NCI-H2107 treated with DMSO at 0.1 percent for 48 hours (cell line): ENCODE measurements around the gene YRDC.

Experiments
- DNase-seq: peaks from one replicate; lab custom pipeline; 2025; ENCODE audit not compliant: unreplicated experiment; lab: John Stamatoyannopoulos, UW

Gene YRDC, protein sequence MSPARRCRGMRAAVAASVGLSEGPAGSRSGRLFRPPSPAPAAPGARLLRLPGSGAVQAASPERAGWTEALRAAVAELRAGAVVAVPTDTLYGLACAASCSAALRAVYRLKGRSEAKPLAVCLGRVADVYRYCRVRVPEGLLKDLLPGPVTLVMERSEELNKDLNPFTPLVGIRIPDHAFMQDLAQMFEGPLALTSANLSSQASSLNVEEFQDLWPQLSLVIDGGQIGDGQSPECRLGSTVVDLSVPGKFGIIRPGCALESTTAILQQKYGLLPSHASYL

DNA sequence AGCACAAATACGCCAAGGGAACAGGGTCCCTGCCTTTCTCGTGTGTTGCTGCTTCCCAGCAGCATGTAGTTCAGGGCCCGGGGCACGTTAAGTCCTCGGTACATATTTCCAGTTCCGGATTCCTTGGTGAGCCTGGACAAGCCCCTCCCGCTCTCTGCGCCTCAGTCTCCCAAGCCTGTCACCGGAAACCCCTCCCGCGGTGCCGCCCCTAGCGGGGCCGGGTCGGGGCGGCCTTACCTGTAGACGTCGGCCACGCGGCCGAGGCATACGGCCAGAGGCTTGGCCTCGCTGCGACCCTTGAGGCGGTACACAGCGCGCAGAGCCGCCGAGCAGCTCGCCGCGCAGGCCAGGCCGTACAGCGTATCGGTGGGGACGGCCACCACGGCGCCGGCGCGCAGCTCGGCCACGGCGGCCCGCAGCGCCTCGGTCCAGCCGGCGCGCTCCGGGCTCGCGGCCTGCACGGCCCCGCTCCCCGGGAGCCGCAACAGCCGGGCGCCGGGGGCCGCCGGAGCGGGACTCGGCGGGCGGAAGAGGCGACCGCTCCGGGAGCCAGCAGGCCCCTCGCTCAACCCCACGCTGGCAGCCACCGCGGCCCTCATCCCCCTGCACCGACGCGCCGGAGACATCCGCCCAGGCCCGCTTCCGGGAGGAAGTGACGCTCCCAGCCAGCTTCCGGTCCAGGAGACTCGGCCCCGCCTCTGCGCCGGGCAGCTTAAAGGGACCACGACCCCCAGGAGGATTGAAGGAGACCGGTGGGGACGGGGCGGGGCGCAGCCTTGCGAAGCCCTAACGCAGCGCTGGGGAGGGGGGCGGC, at the start of gene YRDC, which contains the start of gene C1orf122:
YRDC (minus strand) TSS at position 654 of the 814 bp plus-strand sequence; CDS start at position 626, 28 bp downstream.
C1orf122 (plus strand) TSS at position 236 of the 814 bp plus-strand sequence. CDS start 615 bp downstream, outside the sequence.
- peak; percentile 52 for DNase-seq

- DNase-seq: no peak
These were observed 46.4 kb upstream of the YRDC start for GRCh38 chr1:37854406-37854805.

DNA sequence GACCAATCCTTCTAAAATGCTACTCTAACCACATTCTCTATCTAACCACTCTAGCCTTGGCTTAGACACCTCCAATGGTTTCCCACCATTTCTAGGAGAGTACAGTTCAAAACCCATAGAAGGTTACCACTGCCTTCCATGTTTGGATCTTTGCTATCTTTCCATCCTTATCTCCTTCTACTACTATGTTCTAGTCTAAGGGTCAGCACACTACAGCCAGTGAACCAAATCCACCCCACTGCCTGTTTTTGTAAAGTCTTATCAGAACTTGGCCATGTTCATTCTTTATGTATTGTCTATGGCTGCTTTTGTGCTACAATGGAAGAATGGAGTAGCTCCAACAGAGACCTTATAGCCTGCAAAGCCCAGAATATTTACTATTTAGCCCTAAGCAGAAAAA, 45.1 kb upstream of the YRDC start:
- no peak for DNase-seq

DNA sequence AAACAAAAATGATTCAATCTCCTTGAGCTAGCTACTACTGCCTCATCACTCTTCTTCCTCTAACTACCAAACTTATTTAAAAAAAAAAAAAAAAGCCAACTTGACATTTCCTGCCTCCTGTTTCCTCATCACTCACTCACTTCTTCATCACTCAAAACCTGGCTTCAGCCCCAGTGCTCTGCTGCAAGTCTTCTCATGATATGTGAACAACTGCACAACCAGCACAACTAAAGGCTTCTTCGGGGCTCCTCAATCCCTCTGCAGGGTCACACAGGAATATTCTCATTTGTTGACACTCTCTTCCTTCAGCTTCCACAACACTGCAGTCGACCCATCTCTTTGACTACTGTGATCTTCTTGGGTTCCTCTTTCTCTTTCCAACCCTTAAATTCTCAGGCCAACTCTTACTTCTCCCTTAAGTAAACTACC, 43.8 kb upstream of the YRDC start:
- DNase-seq: no peak

DNA sequence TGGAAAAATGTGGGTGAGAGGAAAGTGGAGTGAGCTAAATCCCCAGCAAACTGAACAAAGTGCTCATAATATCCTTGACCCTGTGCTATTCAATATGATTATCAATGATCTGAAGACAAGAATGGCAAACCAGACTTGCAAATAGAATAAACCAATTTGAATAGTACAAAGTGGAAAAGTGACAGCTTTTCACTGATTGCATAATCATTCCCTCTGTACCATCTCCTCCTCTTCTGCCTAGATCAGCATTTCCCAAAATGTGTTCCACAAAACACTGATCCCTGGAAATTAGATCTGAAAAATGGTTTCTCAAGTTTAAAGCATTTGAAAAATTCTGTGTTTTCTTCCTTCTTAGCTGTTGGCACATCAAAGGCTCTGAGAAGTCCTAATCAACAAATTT, 43.3 kb upstream of the YRDC start:
- DNase-seq: no peak

DNA sequence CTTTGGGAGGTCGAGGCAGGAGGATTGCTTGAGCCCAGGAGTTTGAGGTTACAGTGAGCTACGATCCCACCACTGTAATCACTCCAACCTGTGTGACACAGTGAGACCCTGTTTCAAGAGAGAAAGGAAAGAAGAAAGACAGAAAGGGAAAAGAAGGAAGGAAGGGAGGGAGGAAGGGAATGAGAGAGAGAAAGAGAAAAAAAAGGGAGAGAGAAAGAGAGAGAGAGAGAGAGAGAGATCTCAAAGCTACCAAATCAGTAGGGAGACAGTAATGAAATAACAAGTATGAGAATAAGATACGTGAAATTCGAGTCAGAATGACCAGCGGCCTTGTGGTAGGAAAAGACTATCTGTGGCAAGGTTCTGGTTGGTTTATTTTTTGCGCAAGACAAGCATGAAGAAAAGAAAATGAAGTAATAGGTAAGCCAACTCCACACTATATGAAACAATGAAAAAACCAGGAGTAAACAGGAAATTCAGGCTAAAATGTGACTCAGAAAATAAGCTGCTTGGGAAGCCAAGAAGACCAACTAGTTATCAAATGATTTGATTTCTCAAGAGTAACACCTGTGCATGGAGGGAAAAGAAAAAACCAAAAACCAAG, 42.4 kb upstream of the YRDC start:
- no peak for DNase-seq

- DNase-seq: no peak
These were observed 41.5 kb upstream of the YRDC start for GRCh38 chr1:37849480-37849879.

DNA sequence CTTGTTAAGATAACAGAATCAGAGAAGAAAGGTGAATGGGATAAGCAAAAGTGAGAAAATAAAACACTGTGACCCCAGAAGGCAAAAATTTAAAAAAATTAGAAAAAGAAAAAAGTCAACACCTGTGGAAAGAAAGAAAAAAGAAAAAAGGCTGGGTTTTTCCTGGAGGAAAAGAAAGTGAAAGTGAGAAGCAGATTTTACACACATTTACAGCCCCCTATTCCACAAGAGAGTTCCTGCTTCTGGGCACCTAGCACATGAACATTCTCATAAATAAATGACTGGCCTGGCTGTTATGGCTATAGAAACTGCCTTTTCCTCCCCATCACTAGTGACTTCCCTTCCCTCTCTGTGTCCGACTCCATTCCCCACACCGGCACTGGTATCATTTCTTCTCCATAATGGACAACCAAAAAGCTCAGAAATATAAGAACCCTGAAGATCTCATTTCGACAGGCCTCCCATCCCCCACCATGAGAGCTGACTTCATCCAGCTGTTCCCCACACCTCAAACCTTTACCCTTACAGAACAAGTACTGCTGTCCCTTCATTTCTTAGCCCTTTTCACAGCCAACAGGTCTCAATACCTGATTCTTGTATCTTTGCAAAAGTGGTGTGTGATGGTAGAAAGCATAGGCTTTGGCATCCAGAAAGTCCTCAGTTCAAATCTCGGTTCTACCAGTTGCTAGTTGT, 38.8 kb upstream of the YRDC start:
- no peak for DNase-seq

DNA sequence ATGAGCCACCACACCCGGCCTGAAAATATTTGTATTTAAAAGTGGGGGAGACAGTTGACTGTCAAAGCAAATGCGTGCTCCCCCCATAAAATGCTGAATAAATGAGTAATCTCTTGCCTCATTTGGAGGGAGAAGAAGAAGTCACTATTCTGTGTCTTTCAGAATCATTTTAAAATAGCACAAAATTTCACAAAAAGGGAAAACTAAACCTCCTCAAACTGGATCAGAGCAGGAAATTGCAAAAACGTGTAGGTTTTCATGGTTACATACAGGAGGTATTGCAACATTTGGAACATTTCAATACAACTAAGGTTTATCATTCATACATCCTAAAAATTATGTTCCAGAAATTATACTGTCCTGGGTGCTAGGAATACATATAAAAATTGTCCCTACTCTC, 37.8 kb upstream of the YRDC start:
- DNase-seq: no peak

DNA sequence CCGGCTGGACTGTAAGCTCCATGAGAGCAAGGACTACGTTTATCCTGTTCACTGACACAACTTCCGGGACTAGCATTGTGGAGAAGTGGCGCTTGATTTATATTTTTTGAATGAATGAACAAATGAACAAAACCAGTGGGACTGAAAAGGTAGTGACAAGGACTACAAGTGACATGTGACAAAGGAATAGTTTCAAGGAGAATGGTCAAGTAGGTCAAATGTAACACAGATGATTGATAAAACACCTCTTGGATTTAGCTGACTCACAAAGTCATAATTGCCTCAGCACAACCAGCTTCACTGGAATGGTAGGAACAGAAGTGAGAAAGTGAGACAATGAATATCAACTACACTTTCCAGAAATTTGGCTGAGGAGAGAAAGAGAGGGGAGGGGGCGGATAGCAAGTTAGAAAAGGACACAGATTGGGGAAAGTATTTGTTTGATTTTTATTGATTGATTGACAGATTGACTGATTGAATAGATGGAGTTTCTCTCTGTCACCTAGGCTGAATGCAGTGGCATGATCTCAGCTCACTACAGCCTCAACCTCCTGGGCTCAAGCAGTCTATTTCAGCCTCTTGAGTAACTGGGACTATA, 37.1 kb upstream of the YRDC start:
- DNase-seq: no peak

- DNase-seq: no peak
These were observed 36.5 kb upstream of the YRDC start for GRCh38 chr1:37844536-37844935.

DNA sequence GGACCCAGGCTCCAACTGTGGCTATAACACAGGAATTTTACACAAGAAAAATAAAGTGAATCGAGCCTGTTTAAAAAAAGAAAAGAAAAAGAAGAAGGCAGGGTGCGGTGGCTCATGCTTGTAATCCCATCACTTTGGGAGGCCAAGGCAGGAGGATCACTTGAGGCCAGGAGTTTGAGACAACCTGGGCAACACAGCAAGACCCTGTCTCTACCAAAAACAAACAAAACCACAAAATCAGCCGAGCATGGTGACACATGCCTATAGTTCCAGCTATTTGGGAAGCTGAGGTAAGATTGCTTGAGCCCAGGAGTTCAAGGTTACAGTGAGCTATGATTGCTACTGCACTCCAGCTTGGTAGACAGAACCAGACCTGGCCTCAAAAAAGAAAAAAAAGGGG, 33.6 kb upstream of the YRDC start:
- DNase-seq: no peak

GRCh38 chr1:37840711-37841110, 32.7 kb upstream of the YRDC start:
- no peak for DNase-seq

DNA sequence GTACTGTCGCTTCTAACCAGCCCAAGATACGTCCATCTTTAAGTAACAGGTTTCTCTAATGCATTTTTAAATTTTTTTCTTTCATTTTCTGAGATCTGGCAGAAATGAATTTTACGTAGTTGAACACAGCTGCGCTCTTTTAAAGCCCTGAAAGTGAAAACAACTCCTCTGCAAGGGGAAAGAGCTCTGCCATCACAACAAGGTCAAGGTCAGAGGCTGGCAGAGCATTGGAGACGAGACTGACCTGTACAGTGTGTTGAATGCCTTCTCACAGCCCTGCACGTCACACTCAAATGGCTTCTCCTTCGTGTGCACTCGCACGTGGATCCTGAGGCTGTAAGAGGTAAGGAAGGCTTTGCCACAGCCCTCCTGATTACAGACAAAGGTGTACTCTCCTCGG, 31.7 kb upstream of the YRDC start:
- DNase-seq: no peak

DNA sequence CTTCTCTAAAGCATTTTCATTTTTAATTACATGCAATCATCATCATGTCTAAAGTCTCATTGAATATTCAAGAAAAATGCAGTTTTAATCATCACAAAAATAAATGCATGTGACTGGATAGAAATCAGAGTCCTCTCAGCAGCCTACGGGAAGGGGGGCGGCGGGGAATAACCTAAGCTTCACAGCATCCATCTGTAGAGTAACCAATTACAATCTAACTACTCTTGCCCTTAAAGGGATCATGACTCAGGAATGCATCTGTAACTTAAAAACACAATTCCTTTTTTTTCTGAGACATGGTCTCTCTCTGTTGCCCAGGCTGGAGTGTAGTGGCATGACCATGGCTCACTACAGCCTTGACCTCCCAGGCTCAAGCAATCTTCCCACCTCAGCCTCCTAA, 28.8 kb upstream of the YRDC start:
- DNase-seq: no peak

DNA sequence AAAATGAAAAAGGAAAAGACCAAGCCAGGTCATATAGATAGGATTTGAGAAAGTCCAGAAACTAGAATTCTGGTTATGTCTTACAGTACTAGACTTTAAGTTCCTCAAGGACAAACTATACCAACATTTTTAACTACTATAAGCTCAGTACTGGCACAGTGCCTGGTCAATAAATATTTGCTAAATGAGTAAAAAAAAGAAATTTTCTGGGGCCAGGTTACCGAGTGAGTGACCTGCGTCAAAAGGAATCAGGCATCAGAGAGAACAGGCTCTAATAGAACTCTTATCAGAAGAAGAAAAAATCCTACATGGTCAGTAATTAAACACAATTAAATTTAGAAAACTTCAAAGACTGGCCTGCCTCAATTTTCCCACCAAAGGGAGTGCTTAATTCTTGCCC, 23.8 kb upstream of the YRDC start:
- DNase-seq: no peak

DNA sequence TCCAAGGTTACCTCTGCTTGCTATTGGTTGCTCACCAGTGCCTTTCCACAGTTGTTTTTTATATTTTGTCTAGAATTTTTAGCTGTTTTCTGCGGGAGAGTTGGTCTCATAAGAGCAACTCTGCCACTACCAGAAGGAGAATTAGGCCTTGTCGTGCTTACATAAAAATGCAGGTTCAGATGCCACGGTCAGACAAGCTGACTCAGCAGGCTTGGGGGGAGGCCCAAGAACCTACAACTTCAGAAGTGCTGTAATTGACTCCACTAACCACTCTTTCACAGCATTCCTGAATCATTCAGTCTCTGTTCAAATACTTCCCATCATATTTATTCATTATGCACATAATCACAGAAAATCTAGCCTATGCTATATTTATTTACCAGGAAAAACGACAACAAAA, 23.1 kb upstream of the YRDC start:
- DNase-seq: no peak

DNA sequence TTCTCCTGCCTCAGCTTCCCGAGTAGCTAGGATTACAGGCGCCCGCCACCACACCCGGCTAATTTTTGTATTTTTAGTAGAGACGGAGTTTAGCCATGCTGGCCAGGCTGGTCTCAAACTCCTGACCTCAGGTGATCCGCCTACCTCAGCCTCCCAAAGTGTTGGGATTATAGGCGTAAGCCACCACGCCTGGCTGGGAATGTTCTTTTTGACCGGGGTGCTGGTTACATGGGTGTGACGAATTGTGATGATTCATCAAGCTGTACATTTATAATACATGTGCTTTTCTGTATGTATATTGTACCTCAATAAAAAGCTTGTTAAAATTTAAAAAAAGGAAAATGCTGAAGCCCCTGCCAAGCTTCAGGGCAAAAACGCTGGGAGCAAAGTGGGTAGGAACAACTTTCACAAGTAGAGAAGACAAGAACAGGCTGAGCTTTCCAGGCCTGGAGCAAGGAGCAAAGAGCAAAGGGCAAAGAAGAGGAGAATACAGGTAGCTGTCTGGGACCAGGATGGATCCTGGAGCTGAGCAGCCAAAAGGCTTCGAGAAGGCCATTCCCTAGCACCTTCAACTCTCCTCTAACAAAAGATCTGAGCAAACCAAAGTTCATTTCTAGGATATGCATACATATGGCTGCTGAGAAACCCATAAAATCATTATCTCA, 20.5 kb upstream of the YRDC start:
- DNase-seq: no peak

DNA sequence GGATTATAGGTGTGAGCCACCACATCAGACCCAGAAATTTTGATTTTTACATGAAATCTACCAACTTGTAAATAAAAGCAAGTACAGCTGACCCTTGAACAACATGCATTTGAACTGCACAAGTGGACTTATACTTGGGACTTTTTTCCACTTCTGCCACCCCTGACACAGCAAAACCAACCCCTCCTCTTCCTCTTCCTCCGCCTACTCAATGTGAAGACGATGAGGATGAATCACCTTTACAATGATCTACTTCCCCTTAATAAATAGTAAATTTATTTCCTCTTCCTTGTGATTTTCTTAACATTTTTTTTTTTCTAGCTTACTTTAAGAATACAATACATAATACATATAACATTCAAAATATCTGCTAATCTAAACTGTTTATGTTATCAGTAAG, 17.5 kb upstream of the YRDC start:
- no peak for DNase-seq

GRCh38 chr1:37824001-37824400, 16.0 kb upstream of the YRDC start:
- no peak for DNase-seq
